ENCODE data around the gene GRB14.
"Not testable (repeated sequence)": the region's sequence is repeated elsewhere in the genome, so short reads cannot be mapped to it uniquely, and the experiment has no call there.

Gene GRB14

DNA sequence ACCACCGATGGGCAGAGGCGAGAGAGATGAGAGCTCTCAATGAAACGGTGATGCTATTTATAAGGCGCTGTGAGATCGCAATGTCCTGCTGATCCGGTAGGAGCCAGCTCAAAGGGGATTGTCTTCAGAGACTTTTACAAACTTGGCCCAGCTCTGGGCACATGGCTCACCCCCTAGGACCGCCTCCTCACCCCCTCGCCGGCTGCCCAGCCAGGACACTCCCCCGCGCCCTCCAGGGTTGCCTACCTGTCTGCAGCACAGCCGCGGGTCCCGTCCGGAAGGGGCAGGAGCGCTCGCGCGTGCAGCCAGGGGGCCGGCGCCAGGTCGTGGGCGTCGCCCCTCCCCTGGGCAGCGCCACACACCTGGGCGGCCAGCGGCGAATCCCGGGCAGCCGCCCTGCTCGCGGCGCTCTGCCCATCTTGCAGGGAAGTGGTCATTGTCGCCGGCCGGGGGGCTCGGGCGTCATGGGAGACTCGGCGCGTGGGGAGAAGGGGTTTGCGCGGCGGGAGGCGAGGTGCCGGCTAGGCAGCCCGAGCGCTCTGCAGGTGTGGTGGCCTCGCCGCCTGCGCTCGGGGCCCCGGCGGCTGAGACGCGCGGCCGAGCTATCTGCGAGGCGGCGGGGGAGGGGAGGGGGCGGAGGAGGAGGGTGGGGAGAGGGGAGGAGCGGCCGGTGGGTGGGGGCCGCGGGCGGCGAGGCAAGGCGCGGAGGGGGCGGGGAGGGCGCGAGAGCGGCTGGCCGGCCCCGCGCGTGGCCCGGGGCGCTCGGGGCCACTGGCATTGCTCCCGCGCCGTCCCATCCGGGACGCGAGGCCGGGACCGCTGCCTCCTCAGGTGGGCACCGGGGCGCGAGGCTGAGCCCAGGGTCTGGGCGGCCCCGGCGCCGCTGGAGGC is at the start of gene GRB14:
Gene GRB14 (minus strand): TSS at position 610 of the 891 bp plus-strand sequence. CDS start 173 bp downstream, at position 437.
- in situ Hi-C loops (cut with MboI; ENCODE audit: low sequenced_read_pairs) = no loop called here

DNA sequence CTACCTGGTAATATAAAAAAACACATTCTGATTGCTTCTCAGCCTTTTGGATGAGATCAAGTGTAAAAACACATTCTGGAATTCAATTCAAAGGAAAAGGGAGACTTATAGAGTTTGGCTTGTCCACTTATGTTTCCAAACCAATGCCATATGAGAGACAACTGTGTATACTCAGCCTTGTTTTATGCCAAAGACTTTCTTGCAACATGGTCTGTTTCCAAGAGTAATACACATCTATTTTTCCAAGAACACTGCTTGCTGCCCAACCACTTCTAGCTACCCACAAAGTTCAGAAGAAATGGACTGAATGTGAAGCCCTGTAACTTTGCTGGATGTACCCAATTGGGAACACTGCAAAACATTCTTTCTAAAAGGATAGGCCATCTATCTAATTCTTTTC is 48.0 kb upstream of the GRB14 start:
- in situ Hi-C loops (cut with MboI; ENCODE audit: low sequenced_read_pairs) = no loop called here

DNA sequence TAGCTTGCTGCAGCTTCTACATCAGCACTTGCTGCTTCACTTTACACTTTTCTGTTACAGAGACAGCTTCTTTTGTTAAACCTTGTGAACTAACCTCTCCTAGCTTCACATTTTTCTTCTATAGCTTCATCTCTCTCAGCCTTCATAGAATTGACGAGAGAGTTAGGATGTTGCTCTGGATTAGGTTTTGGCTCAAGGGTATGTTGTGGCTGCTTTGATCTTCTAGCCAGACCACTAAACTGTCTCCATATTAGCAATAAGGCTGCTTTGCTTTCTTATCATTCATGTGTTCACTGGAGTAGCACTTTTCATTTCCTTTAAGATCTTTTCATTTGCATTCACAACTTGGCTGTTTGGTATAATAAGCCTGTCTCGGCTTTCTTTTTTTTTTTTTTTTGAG is 46.3 kb upstream of the GRB14 start:
- in situ Hi-C loops (cut with MboI; ENCODE audit: low sequenced_read_pairs) = no loop called here

GRCh38 chr2:164664070-164664469 is 42.8 kb upstream of the GRB14 start:
- in situ Hi-C loops (cut with MboI; ENCODE audit: low sequenced_read_pairs) = no loop called here

DNA sequence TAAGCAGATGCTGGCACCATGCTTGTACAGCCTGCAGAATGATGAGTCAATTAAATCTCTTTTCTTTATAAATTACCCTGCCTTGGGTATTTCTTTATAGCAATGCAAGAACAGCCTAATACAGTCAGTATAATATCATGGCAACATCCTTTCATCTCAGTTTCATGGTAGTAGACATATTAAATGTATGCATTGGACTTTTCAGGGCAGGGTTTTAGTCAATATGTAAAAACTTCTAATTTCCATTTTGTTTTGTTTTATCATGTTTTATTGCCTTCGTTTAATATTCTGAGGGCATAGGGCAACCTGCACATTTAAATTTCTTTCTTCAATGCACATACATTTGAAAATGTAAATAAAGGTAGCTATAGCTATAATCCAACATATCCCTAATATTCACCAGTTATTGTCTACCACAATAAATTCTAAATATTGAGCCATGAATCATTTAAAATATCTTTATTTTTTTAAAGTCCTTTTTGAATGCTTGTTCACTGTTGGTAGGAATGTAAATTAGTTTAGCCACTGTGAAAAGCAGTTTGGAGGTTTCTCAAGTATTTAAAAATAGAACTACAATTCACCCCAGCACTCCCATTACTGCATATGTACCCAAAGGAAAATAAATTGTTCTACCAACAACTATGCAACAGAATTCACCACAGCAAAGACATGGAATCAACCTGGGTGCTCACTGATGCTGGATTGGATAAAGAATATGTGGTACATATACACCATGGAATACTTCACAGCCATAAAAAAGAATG is 41.8 kb upstream of the GRB14 start:
- in situ Hi-C loops (cut with MboI; ENCODE audit: low sequenced_read_pairs) = no loop called here

- in situ Hi-C loops (cut with MboI; ENCODE audit: low sequenced_read_pairs) = no loop called here
Measured at GRCh38 chr2:164662066-164662465, 40.8 kb upstream of the GRB14 start.

DNA sequence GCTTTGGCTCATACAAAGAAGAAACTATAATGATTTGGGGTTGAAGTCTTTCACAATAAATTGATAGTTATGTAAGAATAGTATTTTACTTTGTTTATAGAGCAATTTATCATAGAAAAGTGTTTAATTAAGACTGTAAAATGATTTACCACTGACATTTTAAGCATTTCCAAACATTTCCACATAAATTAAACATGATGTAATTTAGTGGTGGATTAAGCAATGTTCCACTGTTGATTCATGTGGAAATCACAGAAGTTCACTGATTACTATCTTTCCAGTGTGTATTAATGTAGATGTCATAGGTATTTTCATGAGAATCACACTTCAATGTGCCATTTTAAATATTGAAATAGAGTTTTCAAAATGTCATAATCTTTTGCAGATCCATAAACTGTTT is 40.1 kb upstream of the GRB14 start:
- in situ Hi-C loops (cut with MboI; ENCODE audit: low sequenced_read_pairs) = no loop called here

- in situ Hi-C loops (cut with MboI; ENCODE audit: low sequenced_read_pairs) = no loop called here
Measured at GRCh38 chr2:164657129-164657528, 35.8 kb upstream of the GRB14 start.

DNA sequence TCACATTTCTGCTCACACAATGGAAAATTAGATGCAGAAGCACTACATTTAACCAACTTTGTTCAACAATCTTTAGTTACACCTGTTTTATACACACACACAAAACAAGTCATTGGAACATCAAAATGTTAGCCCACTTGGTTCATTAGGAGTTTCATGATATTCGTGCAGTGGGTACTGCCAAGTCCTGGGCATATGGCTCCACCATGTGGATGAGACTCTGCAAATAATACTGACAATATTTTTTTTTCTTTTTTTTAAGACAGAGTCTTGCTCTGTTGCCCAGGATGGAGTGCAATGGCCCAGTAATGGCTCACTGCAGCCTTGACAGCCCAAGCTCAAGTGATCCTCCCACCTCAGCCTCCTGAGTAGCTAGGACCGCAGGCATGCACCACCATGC is 34.5 kb upstream of the GRB14 start:
- in situ Hi-C loops (cut with MboI; ENCODE audit: low sequenced_read_pairs) = no loop called here

GRCh38 chr2:164655336-164655735 is 34.1 kb upstream of the GRB14 start:
- in situ Hi-C loops (cut with MboI; ENCODE audit: low sequenced_read_pairs) = no loop called here

GRCh38 chr2:164651361-164651760 is 30.1 kb upstream of the GRB14 start:
- in situ Hi-C loops (cut with MboI; ENCODE audit: low sequenced_read_pairs) = no loop called here

DNA sequence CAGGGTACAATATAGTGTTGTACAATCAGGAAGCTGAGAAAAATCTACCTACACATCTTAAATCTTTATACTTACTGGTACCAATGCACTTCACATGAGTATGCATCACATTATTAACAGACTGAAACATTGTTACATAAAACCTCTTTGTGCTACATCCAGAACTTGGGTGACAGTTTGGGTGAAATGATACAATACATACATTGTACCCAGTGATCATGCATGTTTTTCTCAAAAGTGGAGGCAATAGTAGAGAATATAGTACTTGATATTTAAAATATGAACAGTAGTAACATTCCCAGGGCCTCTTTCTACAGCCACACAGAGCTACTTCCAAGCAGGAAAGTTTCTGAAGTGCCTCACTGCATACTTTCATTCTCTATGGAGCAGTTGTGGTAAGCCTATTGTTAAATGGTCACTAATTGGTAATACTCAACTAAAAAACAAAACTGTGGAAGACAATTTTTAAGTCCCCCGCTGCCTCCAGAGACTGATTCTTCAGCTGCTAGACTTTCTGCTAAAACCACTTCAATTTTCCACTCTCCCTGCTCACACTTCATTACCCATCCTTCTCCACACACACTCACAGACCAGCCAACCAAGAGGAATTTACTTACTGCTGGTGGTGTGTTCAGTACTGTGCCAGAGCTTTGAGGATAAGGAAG is 22.9 kb upstream of the GRB14 start:
- in situ Hi-C loops (cut with MboI; ENCODE audit: low sequenced_read_pairs) = no loop called here

DNA sequence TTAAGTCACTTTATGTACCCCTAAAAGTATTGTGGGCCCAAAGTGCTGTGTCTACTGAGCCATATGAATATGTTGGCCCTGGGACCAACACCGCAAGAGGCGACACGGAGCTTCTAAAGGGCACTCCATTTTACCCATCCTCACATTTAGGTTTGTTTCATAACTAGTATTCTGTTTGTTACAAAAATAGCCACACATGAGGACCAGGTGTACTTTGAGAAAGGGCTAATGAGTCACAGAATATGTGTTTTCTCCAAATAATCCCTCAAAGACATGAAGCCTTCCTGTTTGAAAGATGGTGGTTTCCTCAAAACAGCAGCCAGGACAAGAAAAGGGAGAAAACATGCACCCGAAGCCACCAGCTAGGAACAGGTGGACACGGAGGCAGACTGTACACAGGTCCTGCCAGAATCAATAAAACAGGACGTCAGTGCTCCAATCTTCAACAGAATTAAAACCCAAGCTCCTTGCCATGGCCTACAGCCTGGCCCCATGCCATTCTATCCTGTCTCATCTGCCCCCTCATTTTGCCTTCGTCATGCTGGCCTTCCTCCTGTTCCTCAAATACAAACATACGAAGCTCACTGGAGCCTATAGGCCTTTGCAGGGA is 21.8 kb upstream of the GRB14 start:
- in situ Hi-C loops (cut with MboI; ENCODE audit: low sequenced_read_pairs) = no loop called here

GRCh38 chr2:164642268-164642667 is 21.0 kb upstream of the GRB14 start:
- in situ Hi-C loops (cut with MboI; ENCODE audit: low sequenced_read_pairs) = no loop called here

DNA sequence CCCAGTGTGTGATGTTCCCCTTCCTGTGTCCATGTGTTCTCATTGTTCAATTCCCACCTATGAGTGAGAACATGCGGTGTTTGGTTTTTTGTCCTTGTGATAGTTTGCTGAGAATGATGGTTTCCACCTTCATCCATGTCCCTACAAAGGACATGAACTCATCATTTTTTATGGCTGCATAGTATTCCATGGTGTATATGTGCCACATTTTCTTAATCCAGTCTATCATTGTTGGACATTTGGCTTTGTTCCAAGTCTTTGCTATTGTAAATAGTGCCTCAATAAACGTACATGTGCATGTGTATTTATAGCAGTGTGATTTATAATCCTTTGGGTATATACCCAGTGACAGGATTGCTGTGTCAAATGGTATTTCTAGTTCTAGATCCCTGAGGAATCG is 7.0 kb upstream of the GRB14 start:
- in situ Hi-C loops (cut with MboI; ENCODE audit: low sequenced_read_pairs) = not testable (repeated sequence)

DNA sequence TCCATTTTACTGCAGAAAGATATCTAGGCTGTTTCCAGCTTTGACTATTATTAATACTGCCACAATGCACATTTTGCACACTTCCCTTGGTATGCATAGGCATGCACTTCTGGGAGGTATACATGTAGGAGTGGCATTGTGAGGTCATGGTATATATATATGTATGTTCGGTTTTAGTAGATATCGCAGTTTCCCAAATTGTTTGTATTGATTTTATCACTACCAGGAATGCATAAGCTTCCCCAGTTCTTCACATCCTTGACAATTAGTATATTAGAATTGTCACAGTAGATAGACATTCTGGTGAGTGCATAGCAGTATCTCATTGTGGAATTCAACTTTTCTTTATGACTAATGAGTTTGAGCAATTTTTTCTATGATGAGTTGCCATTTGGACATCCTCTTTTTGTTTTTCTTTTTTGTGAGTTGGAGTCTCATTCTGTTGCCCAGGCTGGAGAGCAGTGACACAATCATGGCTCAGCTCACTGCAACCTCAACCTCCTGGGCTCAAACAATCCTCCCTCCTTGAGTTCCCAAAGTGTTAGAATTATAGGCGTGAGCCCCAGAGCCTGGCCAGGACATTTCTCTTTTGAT is 4.2 kb upstream of the GRB14 start:
- in situ Hi-C loops (cut with MboI; ENCODE audit: low sequenced_read_pairs) = no loop called here

DNA sequence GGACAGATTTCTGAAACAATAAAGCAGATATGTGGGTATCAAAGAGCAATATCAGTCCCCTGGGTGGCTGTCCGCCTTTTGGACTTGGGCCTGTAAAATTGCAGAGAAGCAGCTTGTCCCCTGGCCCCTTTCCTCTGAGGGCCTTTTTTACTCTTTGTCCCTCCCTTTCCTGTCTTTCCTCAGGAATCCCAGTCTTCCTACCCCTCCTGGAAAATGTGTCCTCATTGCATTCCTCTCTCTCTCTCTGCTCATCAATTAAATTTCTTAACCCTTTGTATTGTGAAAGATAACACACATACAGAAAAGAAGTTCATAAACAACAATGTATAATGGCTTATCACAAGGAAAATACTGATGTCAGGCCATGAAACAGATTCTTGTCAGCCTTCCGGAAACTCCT is 3.0 kb upstream of the GRB14 start:
- in situ Hi-C loops (cut with MboI; ENCODE audit: low sequenced_read_pairs) = no loop called here

DNA sequence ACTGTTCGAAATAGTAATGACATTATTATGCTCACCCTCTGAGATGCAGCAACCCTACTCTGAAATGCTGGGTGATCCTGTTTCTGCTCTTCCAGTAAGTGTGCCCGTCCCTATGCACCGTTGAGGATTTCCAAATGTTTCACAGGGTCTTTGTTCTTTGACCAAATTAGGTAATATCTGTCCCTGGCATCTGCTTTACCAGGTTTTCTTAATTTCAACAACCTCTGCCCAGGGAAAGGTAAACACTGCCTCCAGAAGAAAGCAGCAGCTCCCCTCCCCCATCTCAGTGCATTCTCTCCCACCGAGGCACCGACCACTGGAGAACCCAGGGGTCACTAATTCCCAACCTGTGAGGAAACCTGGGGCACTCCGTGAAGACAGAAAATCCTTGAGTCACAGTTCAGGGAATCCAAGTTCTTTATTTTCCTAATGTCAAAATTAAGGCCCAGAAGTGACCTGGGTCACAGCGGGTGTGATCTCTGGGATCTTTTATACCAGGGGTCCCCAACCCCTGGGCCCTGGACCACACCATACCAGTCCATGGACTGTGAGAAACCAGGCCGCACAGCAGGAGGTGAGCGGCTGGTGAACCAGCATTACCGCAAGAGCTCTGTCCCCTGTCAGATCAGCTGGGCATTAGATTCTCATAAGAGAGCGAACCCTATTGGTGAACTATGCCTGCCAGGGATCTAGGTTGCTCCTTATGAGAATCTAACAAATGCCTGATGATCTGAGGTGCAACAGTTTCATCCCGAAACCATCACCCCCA is 1.2 kb upstream of the GRB14 start:
- in situ Hi-C loops (cut with MboI; ENCODE audit: low sequenced_read_pairs) = no loop called here

GRCh38 chr2:164621764-164622105 is 453 bp upstream of the GRB14 start:
- in situ Hi-C loops (cut with MboI; ENCODE audit: low sequenced_read_pairs) = no loop called here

GRCh38 chr2:164620457-164620856 is 825 bp downstream of the GRB14 start:
- in situ Hi-C loops (cut with MboI; ENCODE audit: low sequenced_read_pairs) = no loop called here
